ENCODE data around the gene PCDH8.

Gene PCDH8

DNA sequence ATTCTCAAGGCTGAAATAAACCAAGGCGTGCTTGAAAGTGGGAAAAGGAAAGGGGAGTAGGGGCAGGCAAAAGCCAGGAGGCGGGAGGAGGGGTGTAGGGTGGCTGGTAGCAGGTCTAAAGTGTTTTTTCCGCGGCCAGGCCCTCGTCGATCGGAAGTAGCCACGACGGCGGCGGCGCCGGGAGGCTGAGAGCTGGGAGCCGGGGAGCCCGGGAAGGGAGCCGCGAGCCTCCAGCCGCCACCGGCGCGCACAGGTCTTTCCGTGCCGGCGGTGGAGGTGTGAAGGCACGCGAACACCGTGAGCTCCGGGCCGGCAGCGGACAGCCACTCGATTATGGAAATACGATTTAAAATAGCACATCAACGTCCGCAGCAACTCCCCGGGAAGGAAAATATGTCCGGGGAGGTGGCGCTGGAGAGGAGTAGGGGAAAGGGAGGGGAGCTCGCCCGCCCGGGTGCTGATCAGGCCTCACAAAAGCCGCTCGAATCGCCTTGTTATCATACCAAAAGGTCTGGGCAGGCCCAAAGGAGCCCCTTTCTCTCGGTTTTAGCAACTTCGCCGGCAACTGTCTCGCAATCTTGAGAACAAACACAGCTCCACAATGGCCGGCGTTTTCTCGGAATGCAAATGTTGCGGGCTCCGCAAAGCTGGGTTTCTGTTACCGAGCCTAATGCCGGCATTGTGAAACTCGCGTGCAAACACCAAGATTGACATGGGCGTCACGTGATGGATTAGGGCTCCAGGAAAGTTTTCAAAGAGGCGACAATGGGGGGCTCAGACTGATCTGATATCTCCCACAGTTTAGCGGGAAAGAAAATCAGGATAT, 2.9 kb upstream of the PCDH8 start:
- no peak for DNase-seq (ENCODE audit: low read depth in 2 of 2)

GRCh38 chr13:52850396-52851136, 2.1 kb upstream of the PCDH8 start:
- DNase-seq (ENCODE audit: low read depth in 2 of 2) = no peak

DNA sequence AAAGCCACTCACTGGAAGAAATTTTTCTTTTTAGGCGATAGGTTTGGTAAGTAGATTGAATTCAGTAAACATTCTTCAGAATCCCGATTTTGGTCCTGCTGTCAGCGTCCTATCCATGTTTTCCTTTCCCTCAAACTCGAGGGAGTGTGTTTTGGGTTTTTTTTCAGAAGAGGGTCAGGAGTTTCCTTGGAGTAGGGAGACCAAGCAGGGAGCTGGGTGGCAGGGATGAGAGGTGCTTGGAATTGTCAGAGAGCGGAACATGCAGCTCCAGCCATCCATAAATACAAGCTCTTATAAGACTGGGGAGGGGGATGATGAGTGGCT, 1.6 kb upstream of the PCDH8 start:
- DNase-seq (ENCODE audit: low read depth in 2 of 2) = no peak

- DNase-seq (ENCODE audit: low read depth in 2 of 2) = no peak
These were observed 1.0 kb upstream of the PCDH8 start for GRCh38 chr13:52849291-52850071.

DNA sequence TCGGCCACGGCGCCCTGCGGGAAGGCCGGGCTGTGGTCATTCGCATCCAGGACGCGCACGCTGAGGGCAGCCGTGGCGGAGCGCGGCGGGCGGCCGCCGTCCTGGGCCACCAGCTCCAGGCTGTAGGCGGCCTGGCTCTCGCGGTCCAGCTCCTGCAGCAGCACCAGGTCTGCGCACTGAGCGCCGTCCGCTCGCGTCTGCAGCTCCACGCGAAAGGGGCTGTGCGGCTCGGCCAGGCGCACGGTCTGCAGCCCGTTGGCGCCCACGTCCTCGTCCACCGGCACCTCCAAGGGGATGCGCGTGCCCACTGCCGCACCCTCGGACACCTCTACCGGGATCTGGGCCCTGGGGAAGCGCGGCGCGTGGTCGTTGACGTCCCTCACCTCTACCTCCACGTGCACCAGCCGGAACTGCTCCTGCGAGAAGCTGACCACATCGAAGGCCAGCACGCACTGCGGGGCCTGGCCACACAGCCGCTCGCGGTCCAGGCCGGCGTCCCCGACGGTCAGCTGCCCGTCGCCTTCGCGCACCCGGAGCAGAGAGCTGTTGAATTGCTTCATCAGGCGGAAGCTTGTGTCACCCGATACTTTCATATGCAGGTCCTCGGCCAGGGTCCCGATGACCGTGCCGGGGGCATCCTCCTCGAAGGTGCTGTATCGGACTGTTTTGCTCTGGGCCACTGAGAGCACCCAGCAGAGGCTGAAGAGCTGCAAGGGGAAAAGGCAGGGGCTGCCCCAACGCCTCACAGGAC, 583 bp downstream of the PCDH8 start:
- DNase-seq (ENCODE audit: low read depth in 2 of 2) = no peak

DNA sequence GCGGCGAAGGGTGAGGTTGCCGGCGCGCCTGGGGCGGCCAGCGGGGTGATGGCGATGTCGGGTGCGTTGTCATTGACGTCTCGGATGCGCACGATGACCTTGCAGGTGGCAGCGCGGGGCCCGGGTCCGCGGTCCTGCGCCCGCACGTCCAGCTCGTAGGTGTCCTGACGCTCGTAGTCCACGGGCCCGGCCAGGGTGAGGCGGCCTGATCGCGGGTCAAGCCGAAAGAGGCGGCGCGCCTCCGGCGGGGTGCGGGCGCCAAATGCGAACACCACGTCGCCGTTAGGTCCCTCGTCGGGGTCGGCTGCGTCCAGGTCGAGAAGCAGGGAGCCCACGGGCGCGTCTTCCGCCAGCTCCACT, 1.1 kb downstream of the PCDH8 start:
- DNase-seq (ENCODE audit: low read depth in 2 of 2) = no peak

- no peak for DNase-seq (ENCODE audit: low read depth in 2 of 2)
These were observed 1.7 kb downstream of the PCDH8 start for GRCh38 chr13:52846567-52847321.

DNA sequence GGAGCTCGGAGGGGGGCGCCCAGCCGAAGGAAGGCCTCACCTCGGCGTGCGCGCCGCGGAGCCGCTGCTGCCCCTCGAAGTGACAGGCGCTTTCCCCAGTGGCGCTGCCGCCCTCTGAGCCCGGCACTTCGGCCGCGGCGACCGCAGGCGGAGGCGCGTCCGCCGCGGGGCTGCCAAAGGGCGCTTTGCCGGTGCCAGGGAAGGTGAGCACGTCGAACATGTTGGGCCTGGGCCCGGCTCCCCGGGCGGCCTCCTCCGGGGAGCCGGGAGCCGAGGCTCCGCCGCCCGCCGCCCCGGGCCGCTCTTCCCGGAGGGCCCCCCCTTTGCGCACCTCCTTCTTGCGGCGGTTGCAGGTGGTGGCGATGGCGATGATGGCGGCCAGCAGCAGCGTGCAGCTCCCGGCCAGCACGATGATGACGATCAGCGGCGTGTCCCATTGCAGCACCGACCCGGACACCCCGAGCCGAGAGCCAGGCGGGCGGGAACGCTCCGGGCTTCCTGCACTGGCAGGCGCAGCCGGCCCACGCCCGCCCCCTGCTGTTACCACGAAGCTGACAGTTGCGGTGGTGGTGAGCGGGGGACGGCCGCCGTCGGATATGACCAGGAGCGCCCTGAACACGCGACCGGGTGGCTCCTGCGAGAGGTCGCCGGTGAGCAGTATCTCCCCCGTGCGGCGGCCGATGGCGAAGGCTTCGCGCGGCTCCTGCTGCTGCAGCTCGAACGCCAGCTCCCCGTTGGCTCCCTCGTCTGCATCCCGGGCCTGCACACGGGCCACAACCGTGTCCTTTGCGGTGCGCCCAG, 2.5 kb downstream of the PCDH8 start:
- DNase-seq (ENCODE audit: low read depth in 2 of 2) = no peak

DNA sequence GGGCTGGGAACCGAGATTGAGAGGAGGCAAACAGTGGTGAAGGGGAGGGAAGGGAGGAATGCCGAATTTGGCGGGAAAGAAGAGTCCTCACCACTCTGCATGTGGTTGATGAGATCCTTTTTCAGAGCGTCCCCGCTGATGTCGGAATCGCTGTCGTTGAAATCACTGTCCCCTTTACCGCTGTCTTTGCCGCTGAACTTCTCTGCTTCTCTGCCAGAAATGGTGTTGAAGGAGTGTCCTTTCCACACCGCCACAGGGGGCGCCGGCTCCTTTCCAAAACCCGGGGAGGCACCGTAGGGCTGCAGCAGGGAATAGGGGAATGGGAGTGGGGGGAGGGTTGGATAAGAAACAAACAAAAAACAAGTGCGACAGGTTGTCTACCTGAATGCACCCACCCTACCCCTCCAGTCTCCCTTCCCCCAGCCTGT, 3.1 kb downstream of the PCDH8 start:
- no peak for DNase-seq (ENCODE audit: low read depth in 2 of 2)

- DNase-seq (ENCODE audit: low read depth in 2 of 2) = no peak
These were observed 3.6 kb downstream of the PCDH8 start for GRCh38 chr13:52844836-52845235.

DNA sequence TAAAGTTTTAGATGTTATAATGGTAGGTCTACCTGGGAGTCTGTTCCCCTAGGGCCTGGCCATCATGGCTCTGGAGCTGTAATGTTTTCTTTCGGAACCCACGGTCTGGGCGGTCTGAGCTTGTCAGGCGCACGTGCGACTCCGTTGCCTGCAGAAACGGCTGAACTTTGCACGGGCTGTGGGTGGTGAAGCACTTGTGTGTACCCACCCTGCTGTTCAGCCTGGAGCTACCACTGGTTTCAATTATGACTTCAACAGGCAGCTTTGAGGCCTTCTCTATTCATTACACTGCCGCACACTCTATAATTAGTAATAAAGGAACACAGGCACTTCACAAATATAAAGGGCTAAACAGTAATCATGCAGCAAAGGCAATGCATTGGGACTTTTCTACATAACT, 6.0 kb downstream of the PCDH8 start:
- DNase-seq (ENCODE audit: low read depth in 2 of 2) = no peak

GRCh38 chr13:52840066-52840465, 8.4 kb downstream of the PCDH8 start:
- DNase-seq (ENCODE audit: low read depth in 2 of 2) = no peak

- no peak for DNase-seq (ENCODE audit: low read depth in 2 of 2)
These were observed 9.9 kb downstream of the PCDH8 start for GRCh38 chr13:52838433-52839107.

DNA sequence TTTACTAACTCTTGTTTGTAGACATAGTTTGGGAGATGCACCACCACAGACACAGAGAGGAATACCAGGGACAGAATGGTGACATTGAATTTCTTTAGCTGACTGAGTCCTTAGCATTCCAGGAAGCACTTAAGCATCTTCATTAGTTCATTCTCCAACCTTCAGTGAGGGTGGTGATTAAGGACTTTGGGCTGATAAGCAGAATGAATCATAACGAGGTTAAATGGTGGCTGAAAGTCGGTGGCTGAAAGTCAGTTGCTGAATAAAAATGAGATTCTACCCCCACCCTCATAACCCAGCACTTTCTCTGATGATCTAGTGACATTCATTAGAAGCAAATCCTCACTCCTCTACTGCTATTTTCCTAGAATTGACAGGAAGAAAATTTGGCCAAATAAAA, 10.6 kb downstream of the PCDH8 start:
- no peak for DNase-seq (ENCODE audit: low read depth in 2 of 2)

DNA sequence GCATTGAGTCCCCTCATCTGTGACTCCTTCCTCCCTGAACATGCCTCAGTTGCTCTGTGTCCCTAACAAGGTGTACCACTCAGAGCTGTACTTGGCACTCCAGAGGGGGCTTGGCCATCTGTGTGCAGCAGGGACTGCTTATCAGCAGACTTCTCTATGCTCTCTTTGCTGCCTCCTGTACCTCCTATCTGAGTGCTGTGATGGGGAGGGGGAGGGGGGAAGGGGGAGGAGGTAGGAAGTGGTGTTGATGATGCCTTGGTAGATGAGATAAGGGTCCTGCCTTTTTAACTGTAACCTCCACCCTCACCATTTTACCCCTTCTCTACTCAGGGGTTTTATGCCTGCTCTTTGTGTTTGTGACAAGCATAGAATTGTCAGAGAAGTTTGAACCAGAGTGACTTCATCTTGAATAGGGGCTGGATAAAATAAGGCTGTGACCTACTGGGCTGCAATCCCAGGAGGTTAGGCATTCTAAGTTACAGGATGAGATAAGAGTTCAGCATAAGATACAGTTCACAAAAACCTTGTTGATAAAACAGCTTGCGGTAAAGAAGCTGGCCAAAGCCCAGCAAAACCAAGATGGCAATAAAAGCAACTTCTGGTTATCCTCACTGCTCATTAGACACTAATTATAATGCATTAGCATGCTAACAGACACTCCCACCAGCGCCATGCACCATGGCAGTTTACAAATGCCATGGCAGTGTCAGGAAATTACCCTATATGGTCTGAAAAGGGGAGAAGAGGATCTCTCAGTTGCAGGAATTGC, 13.2 kb downstream of the PCDH8 start:
- DNase-seq (ENCODE audit: low read depth in 2 of 2) = no peak

DNA sequence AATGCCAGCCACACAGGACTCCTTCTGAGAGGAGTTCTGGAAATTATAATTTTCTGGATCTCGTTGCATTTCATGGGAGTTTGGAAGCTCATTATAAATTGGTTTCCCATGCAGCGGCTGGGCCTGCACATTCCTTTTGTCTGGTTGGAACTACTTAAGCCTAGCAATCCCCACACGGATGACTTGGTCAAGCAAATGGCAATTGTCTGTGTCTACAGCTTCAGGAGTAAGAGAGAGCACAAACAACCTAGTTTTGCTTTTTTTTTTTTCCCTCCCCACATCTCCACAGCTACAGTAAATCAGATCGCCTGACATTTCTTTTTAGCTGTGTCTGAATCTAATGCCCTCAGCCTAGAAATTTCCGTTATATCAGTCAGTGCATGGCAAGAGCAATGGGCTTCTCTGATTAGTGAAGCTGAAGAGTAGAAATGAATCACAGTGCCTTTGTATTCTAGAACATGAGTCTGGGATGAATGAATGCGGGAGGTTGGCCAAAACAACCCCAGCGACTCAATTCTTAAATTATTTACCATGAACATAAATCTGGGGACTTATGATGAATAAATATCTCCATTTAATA, 15.1 kb downstream of the PCDH8 start:
- no peak for DNase-seq (ENCODE audit: low read depth in 2 of 2)

GRCh38 chr13:52832313-52832712, 16.1 kb downstream of the PCDH8 start:
- no peak for DNase-seq (ENCODE audit: low read depth in 2 of 2)

DNA sequence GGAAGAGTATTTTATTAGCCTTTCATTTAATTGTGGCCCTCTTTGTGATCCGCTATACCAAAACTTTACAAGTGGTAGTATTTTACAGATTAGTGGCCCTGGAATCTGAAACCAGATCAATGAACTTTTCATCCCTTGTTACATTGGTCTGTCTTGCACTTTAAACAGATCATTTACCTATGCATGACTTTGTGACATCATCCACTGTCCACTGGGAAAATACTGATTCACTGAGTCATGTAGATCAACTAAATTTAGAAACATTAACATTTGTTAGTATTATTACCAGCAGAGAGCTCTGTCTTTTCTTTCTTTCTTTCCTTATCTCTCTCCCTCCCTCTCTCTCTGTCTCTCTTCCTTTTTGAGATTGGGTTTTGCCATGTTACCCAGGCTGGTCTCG, 17.5 kb downstream of the PCDH8 start:
- DNase-seq (ENCODE audit: low read depth in 2 of 2) = no peak

DNA sequence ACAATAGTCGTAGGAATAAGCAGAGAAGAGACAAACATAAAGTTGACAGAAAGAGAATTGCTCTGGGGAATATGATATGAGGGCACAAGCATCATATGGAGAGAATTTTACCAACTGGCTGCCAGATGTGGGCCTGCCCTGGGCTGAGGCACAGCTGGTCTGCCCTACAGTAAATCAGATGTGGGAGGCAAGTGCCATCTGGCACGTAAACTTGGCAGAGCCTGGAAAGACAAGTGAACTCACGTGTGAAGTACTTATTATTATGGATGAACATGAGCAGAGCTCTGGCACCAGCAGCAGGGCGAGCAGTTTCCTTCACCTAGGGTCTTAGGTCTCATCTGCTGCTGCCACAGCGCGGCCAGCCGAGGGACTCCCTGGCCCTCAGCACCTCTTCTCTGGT, 20.6 kb downstream of the PCDH8 start:
- no peak for DNase-seq (ENCODE audit: low read depth in 2 of 2)

All from activated CD8-positive, alpha-beta memory T cell treated with anti-CD3 and anti-CD28 coated beads for 4 hours (primary cell).